NCI-H1417 (cell line): Measurements from ENCODE around the gene MARCOL.
A peak's percentile ranks its signal among the peaks of the same experiment; 100 is the strongest.

Source experiments
- DNase-seq, 3 experiments: peaks; one replicate each; lab custom pipeline; 2025; lab: John Stamatoyannopoulos, UW

MARCOL gene, protein sequence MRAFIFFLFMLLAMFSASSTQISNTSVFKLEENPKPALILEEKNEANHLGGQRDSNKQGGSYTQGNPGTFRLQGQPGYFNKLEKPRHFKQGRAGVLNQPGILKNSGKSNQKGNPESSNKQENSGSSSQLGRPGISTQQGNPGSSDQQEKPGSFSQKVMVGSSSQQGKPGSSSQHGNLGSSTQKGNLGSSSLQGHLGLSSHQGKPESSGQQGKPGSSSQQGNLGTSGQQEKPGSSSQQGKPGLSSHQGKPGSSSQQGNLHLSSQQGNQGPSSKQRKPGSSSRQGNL

GRCh38 chr5:148238418-148238794, at the start of gene MARCOL:
MARCOL (plus strand) TSS chr5:148238525; CDS start chr5:148238598, 73 bp downstream.
- no peak for DNase-seq

GRCh38 chr5:148191010-148191409, 47.3 kb upstream of the MARCOL start:
- DNase-seq = no peak

- no peak for DNase-seq
Measured at GRCh38 chr5:148193202-148193601, 45.1 kb upstream of the MARCOL start.

DNA sequence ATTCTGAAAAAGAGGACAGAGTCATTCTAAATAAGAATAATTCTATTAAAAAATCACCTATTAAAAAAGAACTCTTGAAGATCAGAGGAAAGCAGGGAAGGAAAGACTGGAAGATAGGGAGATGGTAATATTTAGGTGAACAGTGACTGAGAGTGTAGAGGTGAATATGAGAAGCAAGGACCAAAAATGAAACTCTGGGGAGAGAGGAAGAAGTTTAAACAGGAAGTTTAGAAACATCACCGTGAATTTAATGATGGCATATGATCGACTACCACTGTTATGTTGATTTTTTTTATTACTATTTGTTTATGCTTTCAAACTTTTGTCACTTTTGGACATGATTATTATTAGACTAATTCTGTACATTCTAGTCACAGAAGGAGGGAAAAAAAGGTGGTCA, 37.2 kb upstream of the MARCOL start:
- no peak for DNase-seq

- no peak for DNase-seq
Measured at GRCh38 chr5:148202531-148203203, 35.7 kb upstream of the MARCOL start, which contains the start of gene SPINK6. SPINK6 (plus strand) TSS chr5:148203042; CDS start chr5:148203097, 55 bp downstream.

- DNase-seq = no peak
Measured at GRCh38 chr5:148205044-148205806, 33.1 kb upstream of the MARCOL start.

DNA sequence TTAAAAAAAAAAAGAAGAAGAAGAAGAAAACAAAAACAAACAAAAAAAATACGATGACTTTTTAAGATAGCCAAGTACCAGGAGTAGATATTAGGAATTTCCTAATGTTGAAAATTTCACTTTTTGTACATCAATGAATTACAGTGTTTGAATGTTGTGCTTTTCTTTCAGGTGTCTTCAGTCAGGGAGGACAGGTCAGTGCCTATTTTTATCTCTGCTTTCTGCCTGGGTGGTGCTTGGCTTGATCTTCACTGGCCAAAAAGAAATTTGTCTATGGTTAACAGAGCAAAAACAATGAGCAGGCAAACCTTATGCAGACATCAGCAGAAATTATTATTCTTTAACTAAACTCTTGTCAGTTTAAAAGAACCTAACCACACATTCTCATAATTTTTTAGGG, 32.5 kb upstream of the MARCOL start:
- DNase-seq = no peak

DNA sequence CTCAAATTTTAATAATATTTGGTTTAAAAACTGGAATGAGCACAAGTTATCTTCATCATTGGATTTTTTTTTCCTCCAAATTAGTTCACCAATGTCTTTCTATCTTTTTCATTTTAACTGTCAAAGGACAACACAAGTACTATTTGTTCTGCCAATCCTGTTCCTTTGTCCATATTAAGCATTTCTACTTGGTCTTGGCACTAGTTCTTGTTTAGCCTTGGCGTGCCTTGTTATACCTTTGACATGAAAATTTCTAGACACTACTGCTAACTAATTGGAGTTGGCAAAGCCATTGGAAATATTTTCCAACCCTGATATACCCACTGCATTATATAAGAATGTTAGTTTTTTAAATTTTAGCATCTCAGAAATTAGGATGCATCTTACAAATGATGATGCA, 31.7 kb upstream of the MARCOL start:
- no peak for DNase-seq

DNA sequence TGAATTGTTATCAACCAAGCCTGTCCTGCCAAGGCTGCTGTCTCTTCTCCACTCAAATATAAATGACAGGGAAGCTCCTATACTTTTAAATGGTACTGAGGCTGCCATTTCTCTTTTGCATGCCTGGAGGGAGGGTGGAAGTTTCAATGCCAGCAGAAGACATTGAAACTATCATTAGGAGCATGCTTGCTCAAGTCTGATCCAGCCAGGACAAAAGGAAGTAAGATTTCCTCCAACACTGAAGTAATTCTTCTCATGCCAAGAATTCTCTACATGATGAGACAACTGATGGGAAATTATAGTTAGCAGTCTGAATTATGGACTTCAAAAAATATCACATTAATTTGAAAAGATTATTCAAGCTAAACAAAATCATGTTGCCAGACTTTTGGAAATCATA, 30.1 kb upstream of the MARCOL start:
- no peak for DNase-seq

GRCh38 chr5:148209151-148209770, 29.1 kb upstream of the MARCOL start:
- peak in 1 of 3 experiments; percentile 44 for DNase-seq

DNA sequence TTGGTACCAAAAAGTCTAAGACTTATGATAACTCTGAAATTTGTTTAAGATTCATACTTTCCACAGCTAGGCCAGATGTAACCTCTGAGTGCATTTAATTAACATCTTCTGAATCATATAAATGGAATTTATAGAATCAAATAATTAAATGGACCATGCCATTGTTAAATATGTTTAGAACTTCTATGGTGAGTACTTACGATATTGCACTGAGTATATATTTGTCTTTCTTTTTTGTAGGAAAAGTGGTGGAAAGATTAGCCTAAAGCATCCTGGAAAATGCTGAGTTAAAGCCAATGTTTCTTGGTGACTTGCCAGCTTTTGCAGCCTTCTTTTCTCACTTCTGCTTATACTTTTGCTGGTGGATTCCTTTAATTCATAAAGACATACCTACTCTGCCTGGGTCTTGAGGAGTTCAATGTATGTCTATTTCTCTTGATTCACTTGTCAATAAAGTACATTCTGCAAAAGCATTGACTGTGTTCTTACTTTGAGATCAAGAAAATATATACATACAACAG, 23.6 kb upstream of the MARCOL start:
- DNase-seq = no peak

- no peak for DNase-seq
Measured at GRCh38 chr5:148221508-148221907, 16.8 kb upstream of the MARCOL start.

- DNase-seq = no peak
Measured at GRCh38 chr5:148224117-148224742, 14.1 kb upstream of the MARCOL start.

GRCh38 chr5:148228392-148228984, 9.8 kb upstream of the MARCOL start:
- no peak for DNase-seq

DNA sequence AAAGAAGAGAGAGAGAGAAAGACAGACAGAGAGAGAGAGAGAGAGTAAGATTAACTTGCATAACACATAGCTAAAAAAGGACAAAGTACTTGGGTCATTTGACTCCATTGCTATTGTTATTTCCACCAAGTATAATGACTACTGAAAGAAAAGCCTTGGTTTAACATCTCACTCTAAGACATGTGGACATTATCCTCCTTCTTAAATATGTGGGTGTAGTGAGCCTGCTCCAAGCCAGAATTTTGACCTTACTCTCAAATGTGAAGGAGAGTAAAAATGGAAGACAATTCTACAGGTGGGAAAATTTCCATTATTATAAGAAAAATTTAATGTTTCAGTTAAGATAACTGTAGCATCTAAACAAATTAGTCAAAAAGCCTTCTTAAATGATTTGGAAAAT, 8.5 kb upstream of the MARCOL start:
- no peak for DNase-seq

DNA sequence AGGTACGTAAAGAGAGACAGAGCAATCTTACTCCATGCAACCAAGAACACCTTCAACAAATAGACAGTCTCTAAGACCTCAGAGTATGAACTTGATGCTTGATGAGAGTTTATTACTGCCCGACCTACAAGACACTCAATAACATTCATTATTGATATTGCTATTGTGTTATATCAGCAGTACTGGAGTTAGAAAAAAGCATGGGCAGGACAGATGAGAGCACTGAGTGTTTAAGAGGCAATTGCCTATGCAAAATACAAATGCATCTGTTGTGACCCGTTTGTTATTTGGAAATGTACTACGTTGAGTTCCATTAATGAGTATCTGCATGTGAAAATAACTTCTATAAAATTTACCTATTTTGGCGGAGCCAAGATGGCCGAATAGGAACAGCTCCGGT, 8.1 kb upstream of the MARCOL start:
- DNase-seq = no peak

GRCh38 chr5:148237785-148238417, 424 bp upstream of the MARCOL start:
- DNase-seq = no peak

DNA sequence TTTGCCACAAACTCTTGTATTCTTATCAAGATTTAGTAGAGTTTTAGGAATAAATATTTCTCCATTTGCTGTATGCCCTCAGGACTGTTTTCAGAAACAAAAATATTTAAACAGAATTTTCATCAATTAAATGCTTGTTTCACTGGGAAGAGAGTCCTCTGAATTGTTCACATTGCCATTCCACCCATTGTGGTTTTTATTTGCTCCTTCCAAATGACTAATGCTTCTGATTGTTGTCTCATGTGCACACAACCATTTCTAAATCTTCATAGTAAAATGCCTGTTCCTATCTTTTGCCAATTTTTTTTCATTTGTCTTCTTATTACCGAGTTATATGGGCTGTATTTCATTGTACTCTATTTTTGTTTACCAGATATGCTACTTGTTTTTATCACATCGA, 10.6 kb downstream of the MARCOL start:
- no peak for DNase-seq

- DNase-seq = no peak
Measured at GRCh38 chr5:148255456-148255855, 17.1 kb downstream of the MARCOL start.

DNA sequence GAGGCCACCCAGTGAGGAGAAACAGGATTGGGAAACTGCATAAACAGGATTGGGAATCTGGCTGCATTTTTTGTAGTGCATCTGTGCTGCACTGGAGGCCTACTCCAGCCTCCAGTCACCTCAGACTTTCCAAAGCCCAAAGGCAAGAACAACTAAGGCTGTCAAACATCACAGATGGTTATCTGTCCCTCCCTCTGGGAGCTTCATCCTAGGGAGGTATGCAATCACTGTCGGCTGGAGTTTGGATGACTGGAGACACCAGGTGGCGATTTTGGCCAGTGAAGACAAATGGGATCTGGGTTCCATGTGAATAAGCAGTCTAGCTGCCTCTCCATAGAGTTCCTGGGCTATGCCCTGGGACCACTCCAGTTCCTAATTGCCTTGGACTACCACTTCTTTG, 21.0 kb downstream of the MARCOL start:
- DNase-seq = no peak

GRCh38 chr5:148261221-148261620, 22.9 kb downstream of the MARCOL start:
- no peak for DNase-seq
